Nephron (organoid): Measurements from ENCODE around the gene DOCK3.
"Not testable (repeated sequence)": the region's sequence is repeated elsewhere in the genome, so short reads cannot be mapped to it uniquely, and the experiment has no call there.

Experiments
- H3K27ac Mint-ChIP-seq, 3 experiments: 2 replicates each; pipeline ENCODE4 v1.8.0; 2020; ENCODE audit warnings: mixed read lengths in 3 of 3, mild to moderate bottlenecking in 2 of 3, moderate library complexity in 1 of 3
- H3K27me3 Mint-ChIP-seq: 2 replicates; pipeline ENCODE4 v1.8.0; 2021; ENCODE audit warnings: low read depth, mild to moderate bottlenecking, moderate library complexity, mixed read lengths
- H3K36me3 Mint-ChIP-seq: 2 replicates; pipeline ENCODE4 v1.8.0; 2020; ENCODE audit warnings: low read depth, mixed read lengths
- H3K4me1 Mint-ChIP-seq: 2 replicates; pipeline ENCODE4 v1.8.0; 2020; ENCODE audit warnings: mixed read lengths
- H3K4me3 Mint-ChIP-seq, 3 experiments: 2 replicates each; pipeline ENCODE4 v1.8.0; 2020; ENCODE audit warnings: mild to moderate bottlenecking in 3 of 3, mixed read lengths in 3 of 3, moderate library complexity in 2 of 3
- H3K9me3 Mint-ChIP-seq: 2 replicates; pipeline ENCODE4 v1.8.0; 2020; ENCODE audit warnings: mixed read lengths
- CTCF ChIP-seq, 3 experiments: fragments of 200-600 bp; sonication (generic); IDR thresholded peaks; one replicate each; pipeline ENCODE4 v1.5.0; 2021; ENCODE audit warnings: antibody characterized with exemption in 3 of 3; ENCODE audit not compliant: unreplicated experiment in 3 of 3

Gene DOCK3

GRCh38 chr3:50661321-50661837, 13.3 kb upstream of the DOCK3 start:
- Mint-ChIP-seq H3K4me1 (no peaks in the 10 kb centered on the region), H3K4me3 (no peak overlapping the region)

GRCh38 chr3:50662408-50662807, 12.3 kb upstream of the DOCK3 start:
- Mint-ChIP-seq H3K27me3 (peaks cover 36% of the 10 kb centered on the region), H3K36me3 (no peaks in the 10 kb centered on the region), H3K4me3 (no peak overlapping the region), H3K27ac (no peak overlapping the region), H3K9me3 (no peaks in the 10 kb centered on the region), H3K4me1 (no peaks in the 10 kb centered on the region)
- no peak for TF ChIP-seq CTCF (IDR thresholded peaks at IDR 0.05; ENCODE audit: unreplicated experiment in 3 of 3)

More at GRCh38 chr3:50661321-50661837, 13.3 kb upstream of the DOCK3 start:
- Mint-ChIP-seq H3K9me3 (no peaks in the 10 kb centered on the region), H3K27ac (no peak overlapping the region), H3K36me3 (no peaks in the 10 kb centered on the region), H3K27me3 (peaks cover 31% of the 10 kb centered on the region)
- no peak for TF ChIP-seq CTCF (IDR thresholded peaks at IDR 0.05; ENCODE audit: unreplicated experiment in 3 of 3)

GRCh38 chr3:50665081-50665840, 9.5 kb upstream of the DOCK3 start:
- no peaks in the 10 kb centered on the region for H3K36me3 Mint-ChIP-seq
- H3K4me3 Mint-ChIP-seq = no peak overlapping the region
- H3K9me3 Mint-ChIP-seq = no peaks in the 10 kb centered on the region
- TF ChIP-seq CTCF (IDR thresholded peaks at IDR 0.05; ENCODE audit: unreplicated experiment in 3 of 3) = no peak
- no peak overlapping the region for H3K27ac Mint-ChIP-seq
- H3K4me1 Mint-ChIP-seq = no peaks in the 10 kb centered on the region
- H3K27me3 Mint-ChIP-seq = peaks cover 62% of the 10 kb centered on the region

GRCh38 chr3:50665841-50666115, 8.9 kb upstream of the DOCK3 start:
- not testable (repeated sequence) for H3K4me3 Mint-ChIP-seq, H3K36me3 Mint-ChIP-seq, H3K9me3 Mint-ChIP-seq, H3K4me1 Mint-ChIP-seq, H3K27ac Mint-ChIP-seq
- H3K27me3 Mint-ChIP-seq = peaks cover 67% of the 10 kb centered on the region

- Mint-ChIP-seq H3K4me3 (no peak overlapping the region), H3K9me3 (no peaks in the 10 kb centered on the region)
These were observed 7.9 kb upstream of the DOCK3 start for GRCh38 chr3:50666837-50667236.

GRCh38 chr3:50671331-50671730, 3.4 kb upstream of the DOCK3 start:
- H3K9me3 Mint-ChIP-seq = no peaks in the 10 kb centered on the region
- TF ChIP-seq CTCF (IDR thresholded peaks at IDR 0.05; ENCODE audit: unreplicated experiment in 3 of 3) = no peak
- peaks cover 92% of the 10 kb centered on the region for H3K27me3 Mint-ChIP-seq
- H3K36me3 Mint-ChIP-seq = no peaks in the 10 kb centered on the region
- no peak overlapping the region for H3K27ac Mint-ChIP-seq
- peaks cover 4% of the 10 kb centered on the region for H3K4me1 Mint-ChIP-seq
- no peak overlapping the region for H3K4me3 Mint-ChIP-seq

More at GRCh38 chr3:50666837-50667236, 7.9 kb upstream of the DOCK3 start:
- no peak for TF ChIP-seq CTCF (IDR thresholded peaks at IDR 0.05; ENCODE audit: unreplicated experiment in 3 of 3)
- Mint-ChIP-seq H3K36me3 (no peaks in the 10 kb centered on the region), H3K27ac (no peak overlapping the region), H3K27me3 (peaks cover 78% of the 10 kb centered on the region), H3K4me1 (no peaks in the 10 kb centered on the region)
